Neural cell (in vitro differentiated cells): ENCODE data around the gene COL25A1.

Experiments used
- EZH2 ChIP-seq: fragments of 200-600, 300-800 bp; shearing (Covaris generic), sonication (generic); IDR thresholded peaks from 2 replicates; pipeline ENCODE4 v1.6.1; 2014; ENCODE audit warnings: antibody characterized with exemption, low read length, borderline replicate concordance, mild to moderate bottlenecking; ENCODE audit not compliant: insufficient read depth, poor library complexity, severe bottlenecking
- MXI1 ChIP-seq: fragments of 450-650 bp; conservative IDR thresholded peaks from 2 replicates; pipeline ENCODE4 v1.6.1; 2014; ENCODE audit warnings: antibody characterized with exemption, mild to moderate bottlenecking; ENCODE audit not compliant: poor library complexity, severe bottlenecking
- POLR2AphosphoS5 ChIP-seq: IDR thresholded peaks from 2 replicates; pipeline ENCODE4 v1.6.1; 2012
- RAD21 ChIP-seq: fragments of 450-650 bp; conservative IDR thresholded peaks from 2 replicates; pipeline ENCODE4 v1.6.1; 2014; ENCODE audit warnings: antibody characterized with exemption, mild to moderate bottlenecking, moderate library complexity
- SMC3 ChIP-seq: fragments of 450-650 bp; conservative IDR thresholded peaks from 2 replicates; pipeline ENCODE4 v1.6.1; 2014; ENCODE audit warnings: antibody characterized with exemption, mild to moderate bottlenecking, moderate library complexity; ENCODE audit not compliant: poor library complexity
- TAF1 ChIP-seq: IDR thresholded peaks from 2 replicates; pipeline ENCODE4 v1.6.1; 2012; ENCODE audit warnings: low read depth
- TF ChIP-seq, protein P1 (sequence below): fragments of 450-650 bp; IDR thresholded peaks from 2 replicates; pipeline ENCODE4 v1.5.1; 2014; ENCODE audit warnings: antibody characterized with exemption, mild to moderate bottlenecking, moderate library complexity; ENCODE audit not compliant: poor library complexity, severe bottlenecking
- TF ChIP-seq, protein P2 (sequence below): IDR thresholded peaks from 2 replicates; pipeline ENCODE4 v1.6.1; 2012; ENCODE audit warnings: borderline replicate concordance

GRCh38 chr4:108851366-108851765, 451.1 kb downstream of the COL25A1 start:
- TF ChIP-seq, protein P1, sequence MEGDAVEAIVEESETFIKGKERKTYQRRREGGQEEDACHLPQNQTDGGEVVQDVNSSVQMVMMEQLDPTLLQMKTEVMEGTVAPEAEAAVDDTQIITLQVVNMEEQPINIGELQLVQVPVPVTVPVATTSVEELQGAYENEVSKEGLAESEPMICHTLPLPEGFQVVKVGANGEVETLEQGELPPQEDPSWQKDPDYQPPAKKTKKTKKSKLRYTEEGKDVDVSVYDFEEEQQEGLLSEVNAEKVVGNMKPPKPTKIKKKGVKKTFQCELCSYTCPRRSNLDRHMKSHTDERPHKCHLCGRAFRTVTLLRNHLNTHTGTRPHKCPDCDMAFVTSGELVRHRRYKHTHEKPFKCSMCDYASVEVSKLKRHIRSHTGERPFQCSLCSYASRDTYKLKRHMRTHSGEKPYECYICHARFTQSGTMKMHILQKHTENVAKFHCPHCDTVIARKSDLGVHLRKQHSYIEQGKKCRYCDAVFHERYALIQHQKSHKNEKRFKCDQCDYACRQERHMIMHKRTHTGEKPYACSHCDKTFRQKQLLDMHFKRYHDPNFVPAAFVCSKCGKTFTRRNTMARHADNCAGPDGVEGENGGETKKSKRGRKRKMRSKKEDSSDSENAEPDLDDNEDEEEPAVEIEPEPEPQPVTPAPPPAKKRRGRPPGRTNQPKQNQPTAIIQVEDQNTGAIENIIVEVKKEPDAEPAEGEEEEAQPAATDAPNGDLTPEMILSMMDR = no peak
- TF ChIP-seq POLR2AphosphoS5 = no peak
- TF ChIP-seq, protein P2, sequence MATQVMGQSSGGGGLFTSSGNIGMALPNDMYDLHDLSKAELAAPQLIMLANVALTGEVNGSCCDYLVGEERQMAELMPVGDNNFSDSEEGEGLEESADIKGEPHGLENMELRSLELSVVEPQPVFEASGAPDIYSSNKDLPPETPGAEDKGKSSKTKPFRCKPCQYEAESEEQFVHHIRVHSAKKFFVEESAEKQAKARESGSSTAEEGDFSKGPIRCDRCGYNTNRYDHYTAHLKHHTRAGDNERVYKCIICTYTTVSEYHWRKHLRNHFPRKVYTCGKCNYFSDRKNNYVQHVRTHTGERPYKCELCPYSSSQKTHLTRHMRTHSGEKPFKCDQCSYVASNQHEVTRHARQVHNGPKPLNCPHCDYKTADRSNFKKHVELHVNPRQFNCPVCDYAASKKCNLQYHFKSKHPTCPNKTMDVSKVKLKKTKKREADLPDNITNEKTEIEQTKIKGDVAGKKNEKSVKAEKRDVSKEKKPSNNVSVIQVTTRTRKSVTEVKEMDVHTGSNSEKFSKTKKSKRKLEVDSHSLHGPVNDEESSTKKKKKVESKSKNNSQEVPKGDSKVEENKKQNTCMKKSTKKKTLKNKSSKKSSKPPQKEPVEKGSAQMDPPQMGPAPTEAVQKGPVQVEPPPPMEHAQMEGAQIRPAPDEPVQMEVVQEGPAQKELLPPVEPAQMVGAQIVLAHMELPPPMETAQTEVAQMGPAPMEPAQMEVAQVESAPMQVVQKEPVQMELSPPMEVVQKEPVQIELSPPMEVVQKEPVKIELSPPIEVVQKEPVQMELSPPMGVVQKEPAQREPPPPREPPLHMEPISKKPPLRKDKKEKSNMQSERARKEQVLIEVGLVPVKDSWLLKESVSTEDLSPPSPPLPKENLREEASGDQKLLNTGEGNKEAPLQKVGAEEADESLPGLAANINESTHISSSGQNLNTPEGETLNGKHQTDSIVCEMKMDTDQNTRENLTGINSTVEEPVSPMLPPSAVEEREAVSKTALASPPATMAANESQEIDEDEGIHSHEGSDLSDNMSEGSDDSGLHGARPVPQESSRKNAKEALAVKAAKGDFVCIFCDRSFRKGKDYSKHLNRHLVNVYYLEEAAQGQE = no peak
- no peak for TF ChIP-seq MXI1
- TF ChIP-seq RAD21 = no peak
- no peak for TF ChIP-seq EZH2
- no peak for TF ChIP-seq SMC3
- TF ChIP-seq TAF1 = no peak
